Measurements from ENCODE around the gene NCBP1.

The NCBP1 gene

GRCh38 chr9:97717866-97718265 is 84.2 kb downstream of the NCBP1 start:
- no peak overlapping the region for H3K4me3 ChIP-seq (ENCODE audit: low read depth, low read length)
- H3K27me3 ChIP-seq (ENCODE audit: insufficient read depth, low read depth, severe bottlenecking): no peaks in the 10 kb centered on the region
- TF ChIP-seq CTCF (IDR thresholded peaks at IDR 0.05; ENCODE audit: low read depth, low read length): no peak
- H3K36me3 ChIP-seq: no peaks in the 10 kb centered on the region
- no peak overlapping the region for H3K27ac ChIP-seq
- H3K9me3 ChIP-seq (ENCODE audit: severe bottlenecking): peaks cover 9% of the 10 kb centered on the region
- DNase-seq: peak; percentile 54

- Histone ChIP-seq H3K9me3 (ENCODE audit: severe bottlenecking) (peaks cover 9% of the 10 kb centered on the region), H3K27me3 (ENCODE audit: insufficient read depth, low read depth, severe bottlenecking) (no peaks in the 10 kb centered on the region), H3K27ac (no peak overlapping the region), H3K4me3 (ENCODE audit: low read depth, low read length) (no peak overlapping the region), H3K36me3 (no peaks in the 10 kb centered on the region)
- DNase-seq: no peak
- no peak for TF ChIP-seq CTCF (IDR thresholded peaks at IDR 0.05; ENCODE audit: low read depth, low read length)
Observed at GRCh38 chr9:97721396-97721795, 87.8 kb downstream of the NCBP1 start.

GRCh38 chr9:97722331-97722730 is 88.7 kb downstream of the NCBP1 start:
- Histone ChIP-seq H3K27me3 (ENCODE audit: insufficient read depth, low read depth, severe bottlenecking) (no peaks in the 10 kb centered on the region), H3K9me3 (ENCODE audit: severe bottlenecking) (peaks cover 9% of the 10 kb centered on the region), H3K36me3 (no peaks in the 10 kb centered on the region), H3K4me3 (ENCODE audit: low read depth, low read length) (no peak overlapping the region), H3K27ac (no peak overlapping the region)
- TF ChIP-seq CTCF (IDR thresholded peaks at IDR 0.05; ENCODE audit: low read depth, low read length): no peak
- DNase-seq: no peak
